PFSK-1 (cell line): Measurements from ENCODE around the gene ZFYVE16.

ENCODE experiments used
- POLR2AphosphoS5 ChIP-seq: IDR thresholded peaks from 2 replicates; pipeline ENCODE4 v1.6.1; 2012; ENCODE audit warnings: low read depth, mild to moderate bottlenecking, control low read depth, low read length, moderate library complexity
- TF ChIP-seq, protein P1 (sequence below), 2 experiments: IDR thresholded peaks; 2 replicates each; pipeline versions ENCODE4 v1.6.1 to v1.8.0; 2011 to 2012; ENCODE audit warnings: low read depth in 2 of 2, low read length in 2 of 2, control low read depth in 1 of 2, inconsistent platforms in 1 of 2, mild to moderate bottlenecking in 1 of 2, moderate library complexity in 1 of 2; ENCODE audit not compliant: insufficient read depth in 1 of 2

DNA sequence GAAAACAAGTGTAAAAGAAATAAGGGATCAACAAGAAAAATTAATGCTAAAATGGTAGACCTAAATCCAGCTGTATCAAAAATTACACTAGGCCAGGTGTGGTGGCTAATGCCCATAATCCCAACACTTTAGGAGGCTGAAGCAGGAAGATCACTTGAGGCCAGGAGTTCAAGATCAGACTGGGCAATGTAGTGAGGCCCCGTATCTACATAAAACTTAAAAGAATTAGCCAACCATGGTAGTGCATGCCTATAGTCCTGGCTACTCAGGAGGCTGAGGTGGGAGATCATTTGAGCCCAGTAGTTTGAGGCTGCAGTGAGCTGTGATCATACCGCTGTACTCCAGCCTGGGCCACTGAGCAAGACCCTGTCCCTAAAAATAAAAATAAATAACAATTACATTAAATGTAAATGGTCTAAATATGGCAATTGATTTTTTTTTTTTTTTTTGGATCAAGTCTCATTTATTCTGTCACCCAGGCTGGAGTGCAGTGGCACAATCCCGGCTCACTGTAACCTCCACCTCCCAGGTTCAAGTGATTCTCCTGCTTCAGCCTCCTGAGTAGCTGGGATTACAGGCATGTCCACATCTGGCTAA lies 75.9 kb downstream of the ZFYVE16 start:
- TF ChIP-seq POLR2AphosphoS5, result no peak
- TF ChIP-seq, protein P1, sequence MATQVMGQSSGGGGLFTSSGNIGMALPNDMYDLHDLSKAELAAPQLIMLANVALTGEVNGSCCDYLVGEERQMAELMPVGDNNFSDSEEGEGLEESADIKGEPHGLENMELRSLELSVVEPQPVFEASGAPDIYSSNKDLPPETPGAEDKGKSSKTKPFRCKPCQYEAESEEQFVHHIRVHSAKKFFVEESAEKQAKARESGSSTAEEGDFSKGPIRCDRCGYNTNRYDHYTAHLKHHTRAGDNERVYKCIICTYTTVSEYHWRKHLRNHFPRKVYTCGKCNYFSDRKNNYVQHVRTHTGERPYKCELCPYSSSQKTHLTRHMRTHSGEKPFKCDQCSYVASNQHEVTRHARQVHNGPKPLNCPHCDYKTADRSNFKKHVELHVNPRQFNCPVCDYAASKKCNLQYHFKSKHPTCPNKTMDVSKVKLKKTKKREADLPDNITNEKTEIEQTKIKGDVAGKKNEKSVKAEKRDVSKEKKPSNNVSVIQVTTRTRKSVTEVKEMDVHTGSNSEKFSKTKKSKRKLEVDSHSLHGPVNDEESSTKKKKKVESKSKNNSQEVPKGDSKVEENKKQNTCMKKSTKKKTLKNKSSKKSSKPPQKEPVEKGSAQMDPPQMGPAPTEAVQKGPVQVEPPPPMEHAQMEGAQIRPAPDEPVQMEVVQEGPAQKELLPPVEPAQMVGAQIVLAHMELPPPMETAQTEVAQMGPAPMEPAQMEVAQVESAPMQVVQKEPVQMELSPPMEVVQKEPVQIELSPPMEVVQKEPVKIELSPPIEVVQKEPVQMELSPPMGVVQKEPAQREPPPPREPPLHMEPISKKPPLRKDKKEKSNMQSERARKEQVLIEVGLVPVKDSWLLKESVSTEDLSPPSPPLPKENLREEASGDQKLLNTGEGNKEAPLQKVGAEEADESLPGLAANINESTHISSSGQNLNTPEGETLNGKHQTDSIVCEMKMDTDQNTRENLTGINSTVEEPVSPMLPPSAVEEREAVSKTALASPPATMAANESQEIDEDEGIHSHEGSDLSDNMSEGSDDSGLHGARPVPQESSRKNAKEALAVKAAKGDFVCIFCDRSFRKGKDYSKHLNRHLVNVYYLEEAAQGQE (IDR thresholded peaks at IDR 0.05; ENCODE audit: insufficient read depth in 1 of 2, low read depth in 2 of 2, low read length in 2 of 2), result no peak
